HEK293 (cell line): Measurements from ENCODE around the gene TOPORS.

ENCODE experiments used
- CTCF ChIA-PET: fragments of 350-600 bp; formaldehyde crosslinking; extraction: SDS; loops from one replicate; lab custom pipeline; 2021; ENCODE audit warnings: antibody characterized with exemption; lab: Yijun Ruan, JAX
- POLR2A ChIA-PET: fragments of 300-600 bp; formaldehyde crosslinking; extraction: SDS; loops from one replicate; lab custom pipeline; 2020; ENCODE audit warnings: antibody characterized with exemption, inconsistent platforms; lab: Yijun Ruan, JAX
- H3K27ac ChIP-seq: fragments of 200-500 bp; sonication (Bioruptor generic); 2 replicates; pipeline ENCODE4 v1.5.1; 2014; ENCODE audit warnings: low read depth, low read length, control low read depth, inconsistent platforms; ENCODE audit errors: extremely low read depth
- H3K36me3 ChIP-seq, 2 experiments: fragments of 200-500 bp in 1 of 2; sonication (Bioruptor generic) in 1 of 2; 1 replicate in 1 of 2; 2 replicates in 1 of 2; pipeline ENCODE4 v1.5.1; 2014 to 2017; ENCODE audit warnings: inconsistent platforms in 2 of 2, low read length in 2 of 2; ENCODE audit not compliant: control insufficient read depth in 2 of 2, insufficient read depth in 1 of 2
- H3K4me1 ChIP-seq: fragments of 200-500 bp; sonication (Bioruptor generic); 2 replicates; pipeline ENCODE4 v1.5.1; 2014; ENCODE audit warnings: mild to moderate bottlenecking, low read length, inconsistent platforms; ENCODE audit not compliant: control insufficient read depth, insufficient read depth
- H3K4me3 ChIP-seq: 2 replicates; pipeline ENCODE4 v1.5.1; 2011; ENCODE audit warnings: low read depth, mild to moderate bottlenecking, control low read depth, low read length, moderate library complexity
- H3K9me3 ChIP-seq: fragments of 200-500 bp; sonication (Bioruptor generic); 2 replicates; pipeline ENCODE4 v1.5.1; 2014; ENCODE audit warnings: low read depth, low read length, inconsistent platforms; ENCODE audit not compliant: control insufficient read depth, insufficient read depth
- EGR2 ChIP-seq: fragments of 450-650 bp; formaldehyde crosslinking; IDR thresholded peaks from 2 replicates; pipeline ENCODE4 v1.5.1; 2016; ENCODE audit warnings: low read depth, missing biosample characterization, missing genetic modification characterization
- HOXD13 ChIP-seq: sonication (generic); formaldehyde crosslinking; IDR thresholded peaks from 2 replicates; pipeline ENCODE4 v1.8.0; 2022; ENCODE audit warnings: missing genetic modification reagents, borderline replicate concordance
- IKZF3 ChIP-seq: fragments of 450-650 bp; IDR thresholded peaks from 2 replicates; pipeline ENCODE4 v1.5.0; 2018; ENCODE audit warnings: missing biosample characterization, mild to moderate bottlenecking, missing genetic modification characterization, moderate library complexity
- MEIS1 ChIP-seq: sonication (generic); formaldehyde crosslinking; IDR thresholded peaks from 2 replicates; pipeline ENCODE4 v1.8.1; 2022; ENCODE audit warnings: missing genetic modification reagents, mild to moderate bottlenecking, borderline replicate concordance
- PBX3 ChIP-seq: sonication (generic); formaldehyde crosslinking; IDR thresholded peaks from 2 replicates; pipeline ENCODE4 v1.8.1; 2022; ENCODE audit warnings: mild to moderate bottlenecking, moderate library complexity, missing genetic modification reagents
- PRDM1 ChIP-seq: fragments of 450-650 bp; formaldehyde crosslinking; IDR thresholded peaks from 2 replicates; pipeline ENCODE4; 2016; ENCODE audit warnings: missing biosample characterization, missing genetic modification characterization
- PRDM10 ChIP-seq: fragments of 450-650 bp; formaldehyde crosslinking; IDR thresholded peaks from 2 replicates; pipeline ENCODE4 v1.5.1; 2016; ENCODE audit warnings: missing biosample characterization, missing genetic modification characterization
- TRIM28 ChIP-seq: IDR thresholded peaks from 2 replicates; pipeline ENCODE4 v1.6.1; 2011; ENCODE audit warnings: low read length, control low read depth, borderline replicate concordance
- ZBTB1 ChIP-seq: fragments of 450-650 bp; formaldehyde crosslinking; IDR thresholded peaks from 2 replicates; pipeline ENCODE4 v1.5.1; 2016; ENCODE audit warnings: missing biosample characterization, missing genetic modification characterization
- ZBTB10 ChIP-seq: fragments of 450-650 bp; formaldehyde crosslinking; IDR thresholded peaks from 2 replicates; pipeline ENCODE4 v1.5.1; 2016; ENCODE audit warnings: missing biosample characterization, missing genetic modification characterization
- ZBTB20 ChIP-seq: fragments of 450-650 bp; formaldehyde crosslinking; IDR thresholded peaks from 2 replicates; pipeline ENCODE4 v1.5.1; 2016; ENCODE audit warnings: missing biosample characterization, missing genetic modification characterization
- ZNF214 ChIP-seq: fragments of 450-650 bp; formaldehyde crosslinking; IDR thresholded peaks from 2 replicates; pipeline ENCODE4 v1.5.1; 2017; ENCODE audit warnings: missing biosample characterization, mild to moderate bottlenecking, missing genetic modification characterization, borderline replicate concordance
- ZNF223 ChIP-seq: fragments of 450-650 bp; formaldehyde crosslinking; IDR thresholded peaks from 2 replicates; pipeline ENCODE4 v1.5.1; 2016; ENCODE audit warnings: missing biosample characterization, missing genetic modification characterization
- ZNF24 ChIP-seq: fragments of 450-650 bp; formaldehyde crosslinking; IDR thresholded peaks from 2 replicates; pipeline ENCODE4 v1.5.1; 2016; ENCODE audit warnings: missing biosample characterization, missing genetic modification characterization
- ZNF266 ChIP-seq: fragments of 450-650 bp; formaldehyde crosslinking; IDR thresholded peaks from 2 replicates; pipeline ENCODE4 v1.5.1; 2016; ENCODE audit warnings: missing biosample characterization, missing genetic modification characterization, low read depth
- ZNF311 ChIP-seq: fragments of 450-650 bp; formaldehyde crosslinking; IDR thresholded peaks from 2 replicates; pipeline ENCODE4 v1.5.1; 2017; ENCODE audit warnings: missing biosample characterization, missing genetic modification characterization, borderline replicate concordance
- ZNF350 ChIP-seq: fragments of 450-650 bp; formaldehyde crosslinking; IDR thresholded peaks from 2 replicates; pipeline ENCODE4 v1.5.0; 2017; ENCODE audit warnings: missing biosample characterization, mild to moderate bottlenecking, missing genetic modification characterization
- ZNF488 ChIP-seq: fragments of 450-650 bp; formaldehyde crosslinking; IDR thresholded peaks from 2 replicates; pipeline ENCODE4 v1.5.1; 2016; ENCODE audit warnings: missing biosample characterization, missing genetic modification characterization
- ZNF521 ChIP-seq: fragments of 450-650 bp; formaldehyde crosslinking; IDR thresholded peaks from 2 replicates; pipeline ENCODE4 v1.5.1; 2017; ENCODE audit warnings: missing biosample characterization, mild to moderate bottlenecking, missing genetic modification characterization
- ZNF529 ChIP-seq: fragments of 450-650 bp; formaldehyde crosslinking; IDR thresholded peaks from 2 replicates; pipeline ENCODE4 v1.5.1; 2017; ENCODE audit warnings: missing genetic modification characterization, missing biosample characterization; ENCODE audit not compliant: insufficient replicate concordance
- ZNF549 ChIP-seq: fragments of 450-650 bp; IDR thresholded peaks from 2 replicates; pipeline ENCODE4 v1.5.1; 2018; ENCODE audit warnings: missing biosample characterization, missing genetic modification characterization, mild to moderate bottlenecking, inconsistent platforms, moderate library complexity
- ZNF561 ChIP-seq: fragments of 450-650 bp; IDR thresholded peaks from 2 replicates; pipeline ENCODE4 v1.5.1; 2018; ENCODE audit warnings: missing biosample characterization, missing genetic modification characterization, borderline replicate concordance
- ZNF626 ChIP-seq: fragments of 450-650 bp; sonication (Bioruptor Pico); formaldehyde crosslinking; IDR thresholded peaks from 2 replicates; pipeline ENCODE4 v1.5.1; 2018; ENCODE audit warnings: missing biosample characterization, missing genetic modification characterization, inconsistent platforms
- ZNF660 ChIP-seq: fragments of 450-650 bp; IDR thresholded peaks from 2 replicates; pipeline ENCODE4 v1.5.1; 2018; ENCODE audit warnings: missing biosample characterization, mild to moderate bottlenecking, missing genetic modification characterization
- ZNF670 ChIP-seq: fragments of 450-650 bp; formaldehyde crosslinking; IDR thresholded peaks from 2 replicates; pipeline ENCODE4 v1.5.1; 2016; ENCODE audit warnings: missing biosample characterization, missing genetic modification characterization, low read depth
- ZNF791 ChIP-seq: fragments of 450-650 bp; formaldehyde crosslinking; IDR thresholded peaks from 2 replicates; pipeline ENCODE4 v1.5.1; 2016; ENCODE audit warnings: missing biosample characterization, missing genetic modification characterization
- ZNF843 ChIP-seq: fragments of 450-650 bp; formaldehyde crosslinking; IDR thresholded peaks from 2 replicates; pipeline ENCODE4 v1.5.1; 2016; ENCODE audit warnings: missing biosample characterization, missing genetic modification characterization
- ZSCAN18 ChIP-seq: fragments of 450-650 bp; formaldehyde crosslinking; IDR thresholded peaks from 2 replicates; pipeline ENCODE4 v1.5.1; 2016; ENCODE audit warnings: missing biosample characterization, missing genetic modification characterization

TOPORS gene

GRCh38 chr9:32543047-32543446 lies 9.3 kb downstream of the TOPORS start:
- ChIA-PET POLR2A (no interaction called here), CTCF (interaction anchor here (0.9 to 1.5 kb wide), 3 partner anchors 9 to 21 kb away, joined by 3 to 5 read pairs (median 4); partner anchors contain the start of genes SMIM27 and TOPORS)
- Histone ChIP-seq H3K27ac (no peak overlapping the region), H3K36me3 (peaks cover 4 to 52% of the 10 kb centered on the region in 2 experiments; a peak in 2 of 3 replicates), H3K4me1 (no peaks in the 10 kb centered on the region), H3K4me3 (no peak overlapping the region), H3K9me3 (no peaks in the 10 kb centered on the region)
- TF ChIP-seq ZNF670: no peak
- TF ChIP-seq ZNF843 (tag by site-specific recombination): no peak
- TF ChIP-seq ZNF549 (tag by site-specific recombination): no peak
- TF ChIP-seq EGR2 (tag by site-specific recombination): no peak
- TF ChIP-seq ZNF350: no peak
- no peak for TF ChIP-seq ZNF529
- no peak for TF ChIP-seq HOXD13 (CRISPR knock-in tag)
- no peak for TF ChIP-seq ZNF223 (tag by site-specific recombination)
- no peak for TF ChIP-seq MEIS1 (CRISPR knock-in tag)
- no peak for TF ChIP-seq ZNF521 (tag by site-specific recombination)
- no peak for TF ChIP-seq ZBTB1 (tag by site-specific recombination)
- no peak for TF ChIP-seq ZBTB20 (tag by site-specific recombination)
- no peak for TF ChIP-seq ZNF626 (tag by site-specific recombination)
- no peak for TF ChIP-seq PRDM10 (tag by site-specific recombination)
- no peak for TF ChIP-seq ZNF214
- TF ChIP-seq IKZF3 (tag by site-specific recombination): no peak
- TF ChIP-seq PBX3: no peak

GRCh38 chr9:32533816-32534215 lies 18.6 kb downstream of the TOPORS start:
- CTCF ChIA-PET: interaction anchor here (1.3 to 2.8 kb wide), 2 partner anchors 47 to 155 kb away, joined by 4 to 8 read pairs; no protein-coding TSS in a partner anchor
- Histone ChIP-seq H3K4me3 (no peak overlapping the region), H3K36me3 (peaks cover 0 to 6% of the 10 kb centered on the region in 2 experiments; a peak in 2 of 3 replicates), H3K27ac (no peak overlapping the region), H3K9me3 (no peaks in the 10 kb centered on the region), H3K4me1 (no peaks in the 10 kb centered on the region)
- POLR2A ChIA-PET: no interaction called here
- TF ChIP-seq ZNF266 (tag by site-specific recombination) (no peak), ZSCAN18 (no peak), ZBTB10 (tag by site-specific recombination) (no peak), ZNF311 (tag by site-specific recombination) (no peak), ZNF488 (tag by site-specific recombination) (no peak), PRDM1 (no peak), ZNF24 (tag by site-specific recombination) (no peak), ZNF561 (tag by site-specific recombination) (no peak), ZBTB20 (tag by site-specific recombination) (no peak), TRIM28 (no peak), ZNF660 (tag by site-specific recombination) (no peak), ZNF791 (tag by site-specific recombination) (no peak)
